GM12873 (cell line): ENCODE results near the gene ODAD4.

Experiments used
- CTCF ChIP-seq: IDR thresholded peaks from 2 replicates; pipeline ENCODE4 v1.5.1; 2012; ENCODE audit warnings: low read depth, mild to moderate bottlenecking, moderate library complexity, low read length, control low read depth; ENCODE audit not compliant: insufficient read depth; ENCODE audit errors: missing control alignments

Gene ODAD4

GRCh38 chr17:41988418-41988817 is 58.0 kb downstream of the ODAD4 start:
- no peak for TF ChIP-seq CTCF

DNA sequence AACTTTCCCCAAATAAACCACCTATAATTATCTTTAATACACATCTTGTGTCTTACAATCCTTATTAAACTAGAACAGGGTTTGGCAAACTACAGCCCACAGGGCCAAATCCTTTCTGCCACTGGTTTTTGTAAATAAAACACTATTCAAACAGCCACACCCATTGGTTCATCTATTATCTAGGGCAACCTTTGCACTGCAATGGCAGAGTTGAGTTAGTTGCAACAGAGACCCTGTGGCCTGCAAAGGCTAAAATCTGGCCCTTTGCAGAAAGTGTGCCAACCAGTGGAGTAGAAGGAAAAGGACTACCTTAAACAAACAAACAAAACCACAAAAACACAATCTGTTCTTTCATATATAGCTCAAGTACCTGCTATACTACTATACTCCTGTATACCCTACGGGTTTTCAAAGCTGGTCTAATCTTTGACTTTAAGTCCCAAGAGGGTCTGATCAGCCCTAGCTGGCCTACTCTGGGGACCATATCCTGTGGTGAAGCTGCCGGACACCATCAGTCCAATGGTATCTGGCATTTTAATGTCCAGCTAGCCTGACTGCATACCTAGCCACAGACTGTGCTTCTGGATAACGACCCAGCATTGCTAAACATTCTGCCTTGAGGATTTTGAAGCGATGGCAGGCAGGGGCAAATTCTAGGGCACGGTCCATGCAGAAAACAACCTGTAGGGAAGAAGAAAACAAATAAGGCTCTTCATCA is 59.4 kb downstream of the ODAD4 start:
- no peak for TF ChIP-seq CTCF

DNA sequence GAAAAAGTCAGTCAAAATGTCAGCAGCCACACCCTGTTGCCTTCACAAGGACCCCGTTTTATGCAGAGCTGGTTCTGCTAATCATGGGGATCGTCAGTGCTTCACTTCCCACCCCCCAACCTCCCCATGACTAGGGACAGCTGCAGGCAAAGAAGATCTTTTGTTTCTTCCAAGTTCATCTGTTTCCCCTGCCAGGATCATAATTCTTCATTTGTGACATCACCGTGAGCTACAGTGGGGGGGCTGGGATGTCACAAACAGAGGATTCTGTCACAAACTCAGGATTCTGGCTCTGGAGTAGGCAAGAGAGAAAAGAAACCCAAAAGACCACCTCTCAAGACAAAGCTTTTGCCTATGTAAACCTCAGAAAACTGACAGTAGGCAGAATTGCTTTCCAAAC is 62.2 kb downstream of the ODAD4 start:
- no peak for TF ChIP-seq CTCF

GRCh38 chr17:41996855-41997164 is 66.4 kb downstream of the ODAD4 start:
- TF ChIP-seq CTCF = no peak

- TF ChIP-seq CTCF = no peak
These were observed 68.1 kb downstream of the ODAD4 start for GRCh38 chr17:41998497-41998896.

DNA sequence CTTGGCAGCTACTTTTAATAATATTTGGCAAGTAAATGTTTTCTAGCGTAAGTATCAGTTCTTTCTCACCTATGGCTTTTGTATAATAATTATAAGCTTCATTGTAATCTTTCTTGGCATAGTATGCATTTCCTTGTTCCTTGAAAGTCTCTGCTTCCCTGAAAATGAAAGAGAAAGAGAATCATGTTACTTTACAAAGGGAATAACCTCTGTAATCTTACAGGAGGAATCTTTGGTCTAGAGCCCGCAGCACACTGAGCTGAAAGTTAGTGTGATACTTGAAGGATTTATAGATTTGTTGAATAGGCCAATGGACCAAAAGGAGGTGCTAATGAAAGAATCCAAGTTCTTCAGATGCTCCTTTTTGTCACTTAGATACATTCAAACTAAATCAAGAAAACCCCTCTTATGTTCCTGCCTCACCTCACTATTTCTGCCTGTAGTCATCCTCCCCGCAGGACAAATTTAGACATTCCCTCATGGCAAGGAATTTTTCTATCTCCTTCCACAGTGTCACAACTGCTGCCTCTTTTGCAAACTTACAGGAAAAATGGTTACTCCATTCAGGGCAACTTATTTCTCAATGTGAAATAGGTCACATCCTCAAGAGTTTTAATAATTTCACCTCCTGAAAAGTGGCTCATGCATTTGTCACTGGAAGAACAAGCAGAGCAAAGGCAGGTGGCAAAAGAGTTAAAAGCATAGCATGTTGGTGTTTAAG is 70.2 kb downstream of the ODAD4 start:
- no peak for TF ChIP-seq CTCF

DNA sequence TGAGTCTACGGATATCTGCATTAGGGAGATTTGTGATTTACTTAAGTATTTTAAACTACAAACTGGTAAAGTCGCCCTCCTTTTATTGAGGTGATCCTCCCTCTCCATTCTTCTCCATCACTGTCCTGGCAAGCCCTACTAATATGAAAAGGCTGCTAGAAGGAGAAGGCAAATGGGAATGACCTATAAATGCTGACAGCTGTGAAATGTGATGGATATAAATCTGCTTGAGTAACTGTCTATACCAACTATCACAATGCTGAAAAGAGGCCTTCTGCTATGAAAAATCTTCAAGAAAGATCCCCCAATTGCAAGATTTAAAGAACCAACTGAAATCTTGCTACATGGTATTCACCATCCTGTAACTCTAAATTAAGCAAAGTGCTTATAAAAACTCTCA is 71.3 kb downstream of the ODAD4 start:
- no peak for TF ChIP-seq CTCF
